GM19240 (cell line): ENCODE results near the gene OPN4.

Experiments
- DNase-seq: peaks from one replicate; pipeline ENCODE4 v3.0.0; 2011; ENCODE audit warnings: low spot score; ENCODE audit not compliant: insufficient read length

Gene OPN4

DNA sequence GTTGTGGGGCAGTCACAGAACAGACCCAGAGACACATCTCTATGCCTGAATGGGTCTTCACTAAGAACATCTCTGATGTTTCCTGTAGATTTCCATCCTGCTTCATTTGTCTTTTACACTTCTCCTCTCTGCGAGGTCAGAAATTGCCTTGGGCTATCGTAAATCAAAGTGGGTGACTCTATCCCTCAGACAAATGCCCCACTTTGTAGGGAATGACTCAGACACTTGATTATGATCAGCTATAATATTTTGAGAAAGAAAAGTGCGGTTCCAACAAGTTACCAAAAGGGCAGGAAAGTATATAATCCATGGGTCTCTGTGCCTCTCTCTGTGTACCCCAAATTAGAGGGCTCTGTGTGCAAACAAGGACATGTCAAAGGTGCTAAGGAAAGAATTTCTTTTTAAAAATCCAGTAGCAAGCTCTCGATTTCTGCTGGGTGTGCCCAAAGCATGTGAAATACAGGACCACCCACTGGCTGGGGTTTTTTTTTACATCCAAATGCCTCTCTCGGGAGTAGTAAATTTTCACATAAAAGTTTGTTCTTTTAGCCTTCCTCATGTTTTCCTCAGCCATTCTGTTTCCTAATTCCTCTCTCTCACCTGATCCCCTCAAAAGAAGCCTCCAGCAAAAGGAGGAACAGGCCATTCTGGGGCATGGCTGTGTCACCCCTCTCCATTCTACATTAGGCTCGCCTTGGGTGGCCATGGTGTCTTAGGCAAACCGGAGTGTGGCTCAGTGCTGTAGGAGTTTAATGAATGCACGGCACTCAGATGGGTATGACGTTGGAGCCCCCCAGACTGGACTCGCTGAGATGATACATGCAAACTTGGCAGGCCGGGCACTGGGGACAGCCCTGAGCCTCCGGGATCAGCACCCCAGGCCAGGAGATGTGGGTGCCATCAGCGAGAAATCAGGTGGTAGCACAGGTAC lies 6.3 kb upstream of the OPN4 start:
- no peak for DNase-seq

DNA sequence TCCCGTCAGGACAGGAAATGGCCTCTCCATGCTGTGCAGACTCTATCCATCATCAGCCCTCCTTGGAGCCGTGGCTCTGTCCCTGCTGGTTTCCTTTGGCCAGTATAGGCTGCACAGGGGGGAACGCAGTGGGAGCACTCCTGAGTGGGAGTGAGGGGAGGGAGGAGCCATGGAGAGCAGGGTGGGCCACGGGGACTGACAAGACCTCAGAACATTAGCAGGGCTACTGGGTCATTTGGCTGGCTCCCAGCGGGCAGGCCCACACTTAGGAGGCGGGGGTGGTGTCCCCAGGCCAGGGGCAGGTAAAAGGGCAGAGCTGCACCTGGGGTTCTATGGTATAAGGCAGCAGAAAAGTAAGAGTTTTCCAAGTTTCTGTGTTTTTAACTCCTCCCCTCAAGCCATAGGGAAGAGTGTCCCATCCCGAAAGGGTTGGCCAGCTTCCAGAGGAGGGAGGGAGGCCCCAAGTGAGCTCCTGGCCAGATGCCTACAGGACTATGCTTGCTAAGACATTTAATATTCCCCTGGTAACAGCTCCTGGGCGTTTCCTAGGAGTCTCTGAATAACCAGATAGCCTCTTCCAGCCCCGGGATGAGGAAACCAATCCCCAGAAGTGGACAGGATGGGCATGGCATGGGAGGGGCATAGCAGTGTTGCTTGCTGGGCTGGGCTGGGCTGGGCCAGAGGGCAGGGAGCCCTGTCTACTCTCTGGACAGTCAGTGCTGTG lies 5.5 kb upstream of the OPN4 start:
- DNase-seq, result no peak

DNA sequence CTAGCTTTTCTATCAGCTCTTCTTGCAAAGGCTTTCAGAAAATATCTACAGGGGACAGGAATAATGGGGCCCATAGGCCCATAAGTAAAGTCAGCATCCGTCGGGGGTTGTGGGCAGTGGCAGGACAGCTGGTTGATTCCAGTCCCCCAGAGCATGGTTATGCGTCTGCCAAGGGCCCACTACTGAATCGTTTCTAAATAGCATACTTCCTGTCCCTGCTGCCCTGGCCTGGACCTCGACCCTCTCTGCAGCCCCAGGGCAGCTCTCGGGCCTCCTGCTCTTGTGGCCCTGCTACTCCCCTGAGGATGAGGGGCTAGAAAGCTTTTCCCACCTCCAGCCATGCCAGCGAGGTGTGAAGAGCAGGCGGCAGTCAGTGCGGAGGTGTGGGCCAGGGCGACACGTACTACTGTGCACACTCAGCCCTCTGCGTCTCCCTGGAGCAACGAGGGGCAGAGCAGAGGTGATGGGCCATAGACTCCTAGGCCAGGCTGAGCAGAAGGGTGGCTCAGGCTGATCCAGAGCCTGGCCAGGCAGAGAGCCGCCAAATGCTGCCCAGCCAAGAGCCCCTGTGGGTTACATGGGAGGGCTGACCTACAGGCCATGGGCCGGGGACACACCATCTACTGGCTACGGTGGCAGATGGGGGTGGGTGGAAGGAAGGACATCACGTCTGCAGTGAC lies 4.7 kb upstream of the OPN4 start:
- DNase-seq, result no peak

DNA sequence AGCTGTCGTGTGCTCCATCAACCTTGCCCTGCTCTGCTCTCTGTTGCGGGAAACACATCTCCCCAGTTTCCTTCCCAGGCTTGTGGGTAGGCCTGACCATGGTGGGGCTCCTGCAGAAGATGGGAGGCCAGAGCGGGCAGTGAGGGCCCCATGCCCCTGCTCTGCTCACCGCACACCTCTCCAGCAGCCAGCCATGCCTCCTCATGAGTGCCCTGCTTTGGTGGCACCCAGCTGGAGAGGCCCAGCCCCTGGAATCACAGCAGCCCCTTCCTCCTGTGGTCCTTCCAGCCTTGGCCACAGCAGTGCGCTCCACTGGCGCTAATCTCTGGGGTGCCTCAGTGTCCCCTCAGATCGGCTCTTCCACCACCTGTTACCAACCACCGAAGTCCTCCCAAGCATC lies 4.2 kb upstream of the OPN4 start:
- DNase-seq, result no peak

DNA sequence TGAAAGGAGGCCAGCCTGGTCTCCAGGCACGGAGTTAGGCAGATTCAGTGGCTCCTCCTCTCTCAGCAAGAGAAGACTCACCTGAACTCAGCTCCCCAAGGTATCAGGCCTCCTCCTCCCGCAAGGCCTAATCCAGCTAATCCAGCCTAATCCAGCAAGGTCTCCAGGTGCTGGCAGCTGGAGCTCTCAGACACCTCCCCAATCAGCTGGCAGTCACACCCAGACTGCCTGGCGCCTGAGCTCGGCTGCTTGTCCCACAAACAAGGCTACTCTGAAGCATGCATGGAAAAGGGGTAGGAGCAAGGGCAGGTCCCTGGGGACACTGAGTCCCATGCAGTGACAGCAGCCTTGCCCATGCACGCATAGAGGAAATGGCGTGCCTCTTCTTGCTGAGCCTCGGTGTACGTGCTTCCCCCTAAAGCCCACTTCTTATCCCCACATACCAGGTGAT lies 3.3 kb upstream of the OPN4 start:
- DNase-seq, result no peak

DNA sequence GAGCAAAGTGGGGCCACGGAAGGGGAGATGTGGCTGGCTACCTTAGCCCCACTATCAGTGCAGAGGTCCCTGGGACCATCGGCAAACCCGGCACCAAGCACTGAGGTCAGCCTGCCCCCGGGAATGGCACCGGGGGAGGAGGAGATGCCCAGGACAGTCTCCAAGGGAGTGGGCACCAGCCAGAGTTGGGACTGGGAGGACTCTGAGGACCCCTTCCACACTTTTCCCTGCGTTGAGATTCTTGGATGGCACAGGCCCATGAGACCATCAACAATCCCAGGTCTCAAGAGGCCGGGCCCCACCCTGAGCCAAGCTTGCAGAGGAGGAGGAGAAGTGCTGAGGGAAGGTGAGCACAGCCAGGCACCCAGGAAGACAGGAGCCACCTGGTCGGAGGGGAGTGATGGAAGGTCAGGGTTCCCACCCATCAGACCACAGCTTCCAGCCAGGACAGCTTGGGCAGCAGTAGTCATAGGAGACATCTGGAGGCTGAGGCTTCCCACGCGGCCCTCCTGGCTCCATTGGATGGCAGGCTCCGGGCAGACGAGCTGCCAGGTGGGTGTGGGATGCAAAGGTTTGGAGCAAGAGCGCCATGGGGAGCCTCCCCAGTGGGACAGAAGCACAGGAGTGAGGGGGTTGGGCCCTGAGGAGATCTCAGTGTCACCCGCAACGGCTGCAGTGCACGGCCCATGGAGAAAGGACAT lies 2.6 kb upstream of the OPN4 start:
- no peak for DNase-seq

DNA sequence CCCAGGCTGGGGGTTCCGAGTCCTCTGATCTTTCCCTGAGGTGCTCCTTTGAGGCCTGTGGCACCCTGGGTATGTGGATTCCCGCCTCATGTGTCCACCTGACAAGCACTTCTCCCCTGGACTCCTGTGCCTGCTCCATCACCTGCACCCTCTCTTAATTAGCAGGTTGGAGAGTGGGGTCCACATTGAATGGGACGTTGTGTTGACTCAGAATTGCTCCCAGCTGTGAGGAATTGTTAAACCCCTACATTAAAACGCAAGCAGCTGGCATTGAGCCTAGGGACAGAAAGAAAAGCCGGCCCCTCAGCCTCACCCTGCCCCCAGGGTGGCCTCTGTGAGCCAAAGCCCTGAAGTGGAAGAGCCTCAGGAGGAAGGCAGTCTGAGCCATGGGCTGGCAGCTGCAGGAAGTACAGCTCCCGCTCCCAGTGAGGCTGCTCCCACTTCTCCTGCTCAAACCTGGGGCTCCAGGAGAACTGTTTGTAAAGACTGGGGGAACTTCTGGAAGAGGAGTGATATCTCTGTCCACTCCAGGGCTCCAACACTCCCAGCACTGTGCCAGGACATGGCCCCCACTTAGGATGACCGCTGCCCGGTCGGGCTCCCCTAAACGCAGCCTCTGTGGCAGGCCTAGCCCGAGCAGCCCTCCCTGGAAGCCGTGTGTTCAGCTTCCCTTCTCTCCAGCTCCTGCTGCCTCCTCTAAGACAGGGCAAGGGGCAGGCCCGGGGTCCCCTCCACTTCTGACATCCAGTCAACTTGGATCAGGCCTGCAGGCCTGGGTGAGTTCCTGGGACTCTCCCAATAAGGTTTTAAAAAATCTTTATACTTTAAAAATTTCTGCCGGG lies 1.8 kb upstream of the OPN4 start:
- DNase-seq, result no peak

DNA sequence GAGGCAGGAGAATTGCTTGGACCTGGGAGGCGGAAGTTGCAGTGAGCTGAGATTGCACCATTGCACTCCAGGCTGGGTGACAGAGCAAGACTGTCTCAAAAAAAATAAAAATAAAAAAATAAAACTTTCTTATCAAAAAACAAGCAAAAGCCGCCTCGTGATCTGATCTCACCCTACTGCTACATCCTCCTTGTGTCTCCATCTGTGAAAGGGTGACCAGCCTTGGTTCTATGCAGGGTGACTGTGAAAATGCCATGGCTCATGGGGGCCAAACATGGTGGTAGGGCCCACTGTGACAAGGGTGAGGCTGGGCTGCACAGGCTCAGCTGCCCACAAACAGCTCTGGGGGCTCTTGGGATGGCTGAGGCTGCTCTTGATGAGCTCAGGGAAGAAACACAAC lies 968 bp upstream of the OPN4 start:
- DNase-seq, result no peak

DNA sequence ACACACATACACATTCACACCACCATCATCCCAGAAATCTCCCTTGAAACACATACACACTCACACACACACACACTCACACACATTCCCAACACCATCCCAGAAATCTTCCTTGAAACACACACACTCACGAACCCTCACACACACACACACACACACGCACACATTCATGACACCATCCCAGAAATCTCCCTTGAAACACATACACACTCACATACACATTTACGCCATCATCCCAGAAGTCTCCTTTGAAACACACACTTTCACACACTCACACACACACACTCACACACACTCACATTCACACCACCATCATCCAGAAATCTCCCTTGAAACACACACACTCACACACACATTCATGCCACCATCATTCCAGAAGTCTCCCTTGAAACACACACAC lies 360 bp upstream of the OPN4 start:
- no peak for DNase-seq

DNA sequence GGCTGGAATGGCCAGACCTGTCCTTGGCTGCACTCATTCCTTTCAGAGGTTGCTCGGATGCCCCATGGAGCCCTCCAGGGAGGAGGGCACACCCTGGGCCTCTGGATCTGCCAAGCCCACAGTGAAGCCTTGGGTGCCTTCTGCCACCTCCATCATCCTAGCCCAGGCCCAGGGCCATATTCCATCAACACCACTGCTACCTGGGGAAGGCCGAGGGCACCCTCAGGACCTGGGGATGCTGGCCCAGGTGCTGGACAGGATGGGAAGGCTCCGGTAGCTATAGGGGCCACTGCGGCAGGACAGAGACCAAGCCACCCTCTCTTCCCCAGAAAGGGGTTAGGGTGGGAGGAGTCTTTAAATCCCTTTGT lies 810 bp downstream of the OPN4 start:
- DNase-seq, result no peak

DNA sequence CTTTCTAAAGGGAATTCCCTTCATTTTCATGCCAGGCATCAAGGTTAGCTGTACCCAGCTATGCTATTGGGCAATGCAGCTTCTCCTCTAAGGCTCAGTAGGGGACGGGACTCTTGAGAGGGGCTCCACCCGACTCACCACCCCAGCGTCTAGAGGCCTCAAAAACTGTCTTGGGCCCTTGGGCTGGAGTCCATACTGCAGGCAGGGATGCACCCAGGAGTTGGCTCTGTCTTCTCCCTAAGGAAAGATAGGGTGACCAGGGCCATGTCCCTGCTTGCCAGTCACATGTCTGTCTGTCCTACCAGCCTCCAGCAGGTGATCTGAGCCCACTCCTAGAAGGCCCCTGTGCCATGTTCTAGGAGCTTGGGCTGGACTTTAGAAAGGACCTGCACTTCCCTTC lies 1.2 kb downstream of the OPN4 start:
- no peak for DNase-seq

DNA sequence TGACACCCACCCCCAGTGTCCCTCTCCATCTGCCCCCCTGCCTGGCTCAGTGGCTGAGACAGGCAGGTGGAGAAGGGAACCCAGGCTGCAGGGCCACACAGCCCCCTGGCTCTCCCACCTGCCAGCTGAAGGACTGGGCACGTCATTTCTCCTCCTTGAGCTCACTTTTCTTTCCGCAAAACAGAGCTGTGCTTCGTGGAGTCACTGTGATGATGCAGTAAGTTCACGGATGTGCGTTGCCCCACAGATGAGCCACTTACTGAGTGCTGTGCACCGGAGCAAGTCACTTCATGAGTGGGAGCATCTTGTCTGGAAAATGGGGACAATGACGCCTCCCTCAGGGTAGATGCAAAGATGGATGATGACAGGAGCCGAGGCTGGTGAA lies 2.7 kb downstream of the OPN4 start:
- no peak for DNase-seq

DNA sequence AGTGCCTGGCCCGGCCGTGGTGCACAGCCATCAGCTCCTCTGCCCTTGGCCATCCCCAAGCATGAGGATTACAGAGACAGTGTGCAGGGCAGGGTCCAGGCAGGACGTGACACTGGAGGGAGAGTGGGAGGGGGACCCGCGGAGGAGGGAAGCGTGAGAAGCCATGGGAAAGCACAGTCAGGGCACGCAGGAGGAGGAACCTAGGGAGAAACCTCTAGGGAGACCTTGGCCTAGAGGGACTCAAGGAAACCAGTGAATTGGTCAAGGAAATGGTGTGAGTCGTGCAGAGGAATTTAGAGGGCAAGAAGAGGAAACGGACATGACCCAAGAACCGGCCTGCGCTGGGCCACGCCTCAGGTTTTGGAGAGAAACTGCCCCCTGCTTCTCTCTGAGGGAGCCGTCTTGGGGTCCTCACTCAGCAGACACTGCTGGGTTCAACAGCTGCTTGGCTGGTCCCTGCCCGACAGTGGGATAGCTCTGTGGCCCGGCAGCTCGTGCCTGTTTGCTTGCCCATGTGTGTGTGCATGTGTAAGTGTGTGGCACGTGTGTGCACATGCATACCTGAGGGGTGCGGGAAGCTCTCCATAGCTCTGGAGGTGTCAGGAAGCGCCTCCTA lies 3.2 kb downstream of the OPN4 start:
- no peak for DNase-seq

DNA sequence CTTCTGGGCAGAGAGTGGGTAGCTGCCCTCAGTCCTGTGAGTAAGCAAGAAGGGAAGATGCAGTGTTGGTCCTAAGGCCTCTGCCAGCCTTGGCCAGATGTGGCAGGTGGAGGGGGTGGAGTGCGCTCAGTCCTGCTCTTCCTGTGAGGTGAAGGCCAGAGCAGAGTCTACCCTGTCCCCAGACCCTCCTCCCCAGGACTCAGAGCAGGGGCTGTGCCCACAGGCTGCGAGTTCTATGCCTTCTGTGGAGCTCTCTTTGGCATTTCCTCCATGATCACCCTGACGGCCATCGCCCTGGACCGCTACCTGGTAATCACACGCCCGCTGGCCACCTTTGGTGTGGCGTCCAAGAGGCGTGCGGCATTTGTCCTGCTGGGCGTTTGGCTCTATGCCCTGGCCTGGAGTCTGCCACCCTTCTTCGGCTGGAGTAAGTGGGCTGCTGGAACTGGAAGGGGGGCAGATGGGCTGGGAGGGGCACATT lies 4.0 kb downstream of the OPN4 start:
- no peak for DNase-seq

DNA sequence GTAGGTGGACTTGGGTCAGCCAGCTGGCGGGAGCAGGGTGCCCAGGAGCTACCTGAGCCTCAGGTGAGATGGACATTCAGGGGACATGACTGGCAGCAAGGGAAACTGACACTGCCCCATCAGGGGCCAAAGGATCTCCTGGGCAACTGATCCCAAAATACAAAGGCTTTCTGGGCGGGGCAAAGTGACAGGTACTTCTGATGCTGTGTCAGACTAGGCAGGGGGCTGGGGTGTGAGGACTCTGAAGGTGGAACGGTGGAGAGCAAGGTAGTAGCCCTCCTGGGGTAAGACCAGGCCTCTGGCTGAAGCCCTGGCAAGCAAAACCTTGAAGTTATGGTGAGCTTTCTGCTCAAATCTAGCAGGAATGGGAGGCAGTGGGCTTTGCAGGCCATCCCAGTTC lies 4.4 kb downstream of the OPN4 start:
- no peak for DNase-seq

DNA sequence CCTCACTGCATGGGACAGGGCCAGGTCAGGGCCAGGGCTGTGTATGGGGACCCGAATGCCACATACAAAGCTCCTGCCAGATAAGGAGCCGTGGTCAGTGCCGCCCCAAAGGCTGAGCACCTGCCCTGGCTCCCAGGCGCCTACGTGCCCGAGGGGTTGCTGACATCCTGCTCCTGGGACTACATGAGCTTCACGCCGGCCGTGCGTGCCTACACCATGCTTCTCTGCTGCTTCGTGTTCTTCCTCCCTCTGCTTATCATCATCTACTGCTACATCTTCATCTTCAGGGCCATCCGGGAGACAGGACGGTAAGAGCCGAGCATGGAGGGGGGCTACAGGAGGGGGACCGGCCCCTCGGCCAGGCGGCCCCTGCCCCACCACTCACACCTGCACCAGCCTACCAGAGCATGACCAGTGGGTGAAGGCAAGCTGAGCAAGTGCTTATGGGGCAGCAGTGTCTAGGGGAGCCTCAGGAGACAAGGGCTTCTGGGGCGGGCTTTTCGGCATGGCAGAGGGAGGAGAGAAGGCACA lies 4.9 kb downstream of the OPN4 start:
- no peak for DNase-seq

DNA sequence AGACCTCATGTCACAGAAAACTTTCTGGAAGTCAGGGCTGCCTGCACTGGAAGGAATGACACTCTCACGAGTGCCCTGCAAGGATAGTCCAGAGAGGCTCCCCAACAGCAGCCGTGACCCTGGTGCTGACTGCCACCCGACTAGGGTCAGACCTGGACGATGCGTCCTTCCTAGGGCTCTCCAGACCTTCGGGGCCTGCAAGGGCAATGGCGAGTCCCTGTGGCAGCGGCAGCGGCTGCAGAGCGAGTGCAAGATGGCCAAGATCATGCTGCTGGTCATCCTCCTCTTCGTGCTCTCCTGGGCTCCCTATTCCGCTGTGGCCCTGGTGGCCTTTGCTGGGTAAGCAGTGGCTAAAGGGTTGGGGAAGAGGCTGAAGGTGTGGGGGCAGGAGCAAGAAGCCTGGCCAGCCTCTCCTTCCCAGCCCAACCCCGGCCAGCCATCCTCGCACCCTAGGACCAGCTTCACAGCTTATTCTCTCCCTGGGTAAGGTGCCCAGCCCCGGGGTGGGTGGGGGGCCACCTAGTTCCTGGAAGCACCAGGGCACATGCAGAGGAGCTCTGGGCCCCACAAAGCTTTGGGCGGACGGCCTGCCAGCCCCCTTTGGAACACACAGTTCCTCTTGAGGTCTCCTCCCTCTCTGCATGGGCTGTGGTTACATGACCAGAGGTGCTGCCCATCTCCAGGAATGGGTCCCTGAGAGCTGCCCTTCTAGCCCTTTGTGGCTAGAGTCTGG lies 5.5 kb downstream of the OPN4 start:
- DNase-seq, result no peak

DNA sequence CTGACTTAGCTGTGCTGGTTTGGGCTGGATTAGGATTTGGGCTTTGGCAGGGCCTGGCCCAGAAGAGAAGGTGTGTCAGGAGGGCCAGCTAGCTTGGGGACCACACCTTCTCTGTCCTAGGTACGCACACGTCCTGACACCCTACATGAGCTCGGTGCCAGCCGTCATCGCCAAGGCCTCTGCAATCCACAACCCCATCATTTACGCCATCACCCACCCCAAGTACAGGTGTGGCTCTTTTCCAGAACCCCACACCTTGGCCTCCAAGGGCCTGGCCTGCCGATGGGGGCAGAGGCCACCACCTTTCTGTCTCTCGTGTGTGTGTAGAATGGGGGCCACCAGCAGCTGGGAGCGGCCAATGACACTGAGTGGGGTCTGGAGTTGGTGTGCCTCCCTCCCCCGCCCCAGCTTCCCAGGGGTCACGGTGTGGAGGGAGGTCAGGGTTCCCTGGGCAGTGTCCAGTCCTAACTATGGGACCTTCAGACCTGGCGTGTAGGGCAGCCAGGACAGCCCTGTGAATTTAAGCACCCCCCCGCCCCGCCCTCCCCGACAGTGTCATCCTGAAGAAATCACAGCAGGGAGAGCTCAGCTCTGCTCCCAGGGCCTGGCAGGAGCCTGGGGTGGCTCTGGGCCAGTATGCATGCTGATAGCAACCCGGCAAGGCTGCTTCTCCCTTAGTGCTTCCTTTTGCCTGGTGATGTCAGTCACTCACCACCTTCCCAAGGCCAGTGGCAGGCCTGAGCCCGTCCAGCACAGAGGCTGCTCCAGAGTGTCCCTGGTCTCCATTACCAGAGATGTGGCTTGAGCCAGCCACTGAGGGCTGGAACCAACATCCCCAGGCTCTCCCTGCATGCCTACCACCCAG lies 7.0 kb downstream of the OPN4 start:
- DNase-seq, result no peak
